Lower lobe of right lung (tissue), 2 donors: ENCODE measurements around the gene C20orf202. TPM values are rescaled to one million over a fixed set of nuclear protein-coding genes. Genes with fewer than 3 reads are reported as not detected.
A peak's percentile ranks its signal among the peaks of the same experiment; 100 is the strongest.

ENCODE experiments used
- ATAC-seq, 2 donors: fragments of 200-7000 bp; cut with Tn5 transposase; one replicate each; pipeline ENCODE4 v1.9.1; 2020 to 2022; ENCODE audit warnings: mild to moderate bottlenecking in 2 of 2, moderate library complexity in 2 of 2
- DNase-seq: peaks from one replicate; pipeline ENCODE4 v3.0.0-alpha.2; 2020
- H3K27ac ChIP-seq: fragments of 200-600 bp; one replicate; pipeline ENCODE4 v1.8.0; 2022
- H3K27me3 ChIP-seq: fragments of 200-600 bp; one replicate; pipeline ENCODE4 v1.8.0; 2022; ENCODE audit warnings: low read depth
- H3K36me3 ChIP-seq: fragments of 200-600 bp; one replicate; pipeline ENCODE4 v1.8.0; 2022; ENCODE audit warnings: mild to moderate bottlenecking
- H3K4me1 ChIP-seq: fragments of 200-600 bp; one replicate; pipeline ENCODE4 v1.8.0; 2022
- H3K4me3 ChIP-seq: fragments of 200-600 bp; one replicate; pipeline ENCODE4 v1.8.0; 2022; ENCODE audit warnings: mild to moderate bottlenecking
- H3K9me3 ChIP-seq: fragments of 200-600 bp; one replicate; pipeline ENCODE4 v1.8.0; 2022
- intact Hi-C: fragments of 100-400 bp; cut with DNase I; formaldehyde crosslinking; loops from one replicate; pipeline ENCODE4 v1.11.0; 2022
- total RNA-seq: library from RNA; stranded (reverse); fragmentation: NEBNext Ultra II Directional; extraction: Animal tissue kit (Norgen Biotek cat#: 25700); gene quantifications from one replicate; pipeline ENCODE4 v1.2.1, GENCODE V29; 2021
- TF ChIP-seq, protein P1 (sequence below): fragments of 200-600 bp; IDR thresholded peaks from one replicate; pipeline ENCODE4 v1.8.0; 2022; ENCODE audit warnings: antibody characterized with exemption, mild to moderate bottlenecking
- donor health status: DM: no; HTN: yes; CAD: no; lungs with severe emphysema.

The C20orf202 gene
- total RNA-seq, 1 donor from 2014 or later, result 2.1 TPM

DNA sequence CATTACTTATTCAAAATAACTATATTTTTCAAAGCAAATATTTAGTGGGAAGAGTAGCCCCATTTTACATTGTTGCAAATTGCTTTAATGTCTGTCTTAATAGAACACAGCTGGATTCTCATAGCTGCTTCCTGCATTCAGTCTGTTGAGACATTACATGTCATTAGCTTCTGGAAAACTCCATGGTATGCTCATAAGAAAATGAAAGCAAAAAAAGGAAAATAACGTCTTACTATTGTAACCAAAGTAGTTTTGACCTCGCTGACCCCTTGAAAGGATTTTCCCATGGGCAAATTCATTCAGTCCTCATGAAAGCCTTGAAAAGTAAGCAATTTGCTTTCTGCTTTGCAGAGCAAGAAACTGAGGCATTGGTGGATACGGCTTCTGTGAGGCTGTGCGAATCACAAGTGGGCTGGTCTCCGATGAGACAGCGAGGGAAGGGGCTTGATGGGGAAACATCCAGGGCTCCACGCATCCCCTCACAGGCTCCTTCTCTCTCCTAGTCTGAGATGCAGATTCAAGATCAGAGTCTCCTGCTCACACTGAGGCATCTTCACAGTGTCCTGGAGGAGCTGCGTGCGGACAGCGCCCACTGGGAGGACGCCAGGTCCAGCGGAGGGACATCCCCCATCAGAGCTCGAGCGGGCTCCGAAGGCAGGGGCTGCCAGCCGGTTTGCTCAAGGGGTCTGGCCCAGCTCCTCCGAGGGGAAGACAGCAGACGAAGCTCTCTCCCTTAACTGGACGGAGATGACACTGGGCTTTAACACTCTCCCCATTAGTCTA is 3.3 kb downstream of the C20orf202 start:
- peak overlapping the region; percentile 12 for H3K27ac ChIP-seq
- TF ChIP-seq, protein P1, sequence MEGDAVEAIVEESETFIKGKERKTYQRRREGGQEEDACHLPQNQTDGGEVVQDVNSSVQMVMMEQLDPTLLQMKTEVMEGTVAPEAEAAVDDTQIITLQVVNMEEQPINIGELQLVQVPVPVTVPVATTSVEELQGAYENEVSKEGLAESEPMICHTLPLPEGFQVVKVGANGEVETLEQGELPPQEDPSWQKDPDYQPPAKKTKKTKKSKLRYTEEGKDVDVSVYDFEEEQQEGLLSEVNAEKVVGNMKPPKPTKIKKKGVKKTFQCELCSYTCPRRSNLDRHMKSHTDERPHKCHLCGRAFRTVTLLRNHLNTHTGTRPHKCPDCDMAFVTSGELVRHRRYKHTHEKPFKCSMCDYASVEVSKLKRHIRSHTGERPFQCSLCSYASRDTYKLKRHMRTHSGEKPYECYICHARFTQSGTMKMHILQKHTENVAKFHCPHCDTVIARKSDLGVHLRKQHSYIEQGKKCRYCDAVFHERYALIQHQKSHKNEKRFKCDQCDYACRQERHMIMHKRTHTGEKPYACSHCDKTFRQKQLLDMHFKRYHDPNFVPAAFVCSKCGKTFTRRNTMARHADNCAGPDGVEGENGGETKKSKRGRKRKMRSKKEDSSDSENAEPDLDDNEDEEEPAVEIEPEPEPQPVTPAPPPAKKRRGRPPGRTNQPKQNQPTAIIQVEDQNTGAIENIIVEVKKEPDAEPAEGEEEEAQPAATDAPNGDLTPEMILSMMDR, result no peak
- H3K9me3 ChIP-seq, result no peaks in the 10 kb centered on the region
- DNase-seq (no peak), ATAC-seq (peak in 1 of 2 donors; percentile 51)
- H3K27me3 ChIP-seq, result no peaks in the 10 kb centered on the region
- peak overlapping the region; percentile 17 for H3K4me3 ChIP-seq
- H3K4me1 ChIP-seq, result peaks cover 21% of the 10 kb centered on the region
- intact Hi-C loops, result no loop called here
- no peaks in the 10 kb centered on the region for H3K36me3 ChIP-seq

GRCh38 chr20:1207293-1207878 is 4.1 kb downstream of the C20orf202 start:
- no peak for DNase-seq
- no peak overlapping the region for H3K4me3 ChIP-seq
- H3K9me3 ChIP-seq, result no peaks in the 10 kb centered on the region
- no peak overlapping the region for H3K27ac ChIP-seq
- TF ChIP-seq, protein P1, result no peak
- H3K27me3 ChIP-seq, result no peaks in the 10 kb centered on the region
- intact Hi-C loops, result no loop called here
- H3K36me3 ChIP-seq, result no peaks in the 10 kb centered on the region
- peaks cover 22% of the 10 kb centered on the region for H3K4me1 ChIP-seq
- no peak for ATAC-seq

DNA sequence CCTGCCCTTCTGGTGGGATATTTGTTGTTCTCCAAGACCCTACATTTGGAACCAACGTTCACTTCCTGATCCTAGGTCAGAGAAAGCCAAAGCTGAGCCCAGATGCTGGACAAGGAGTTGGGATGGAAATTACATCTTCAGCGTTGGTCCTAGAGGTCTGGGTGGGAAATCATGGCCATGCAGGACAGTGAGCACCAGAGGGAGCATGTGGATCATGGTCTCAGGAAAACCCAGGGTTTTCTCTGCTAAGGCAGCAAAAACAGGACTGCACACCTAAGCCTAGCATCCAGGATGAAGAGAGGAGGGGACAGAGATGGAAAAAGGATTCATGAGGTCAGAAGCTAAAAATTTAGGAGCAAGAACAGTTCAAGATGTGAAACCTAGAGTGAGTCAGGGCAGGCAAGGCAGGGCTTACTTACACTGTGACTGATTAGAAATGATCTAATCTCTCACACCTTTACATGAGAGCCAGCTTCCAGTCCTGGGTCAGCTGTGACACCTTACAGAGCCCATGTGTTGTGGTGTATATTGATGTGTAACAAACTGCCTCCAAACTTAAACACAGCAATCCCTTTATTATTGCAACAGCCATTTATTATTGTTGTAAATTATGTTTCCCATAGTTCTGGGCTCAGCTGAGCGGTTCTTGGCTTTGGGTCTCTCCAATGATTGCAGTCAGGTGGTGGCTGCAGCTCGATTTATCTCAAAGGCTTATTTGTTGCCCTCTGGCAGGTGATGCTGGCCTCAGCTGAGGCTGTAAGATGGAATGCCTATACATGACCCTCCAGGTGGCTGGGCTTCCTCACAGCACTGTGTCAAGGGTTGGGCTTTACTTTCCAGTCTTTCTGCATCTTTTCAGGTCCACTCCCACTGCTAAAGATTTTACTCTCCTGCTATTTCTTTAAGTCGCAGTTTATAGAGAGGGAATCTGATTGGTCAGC is 6.5 kb downstream of the C20orf202 start:
- TF ChIP-seq, protein P1, result no peak
- Histone ChIP-seq H3K9me3 (no peaks in the 10 kb centered on the region), H3K4me3 (no peak overlapping the region), H3K4me1 (peaks cover 10% of the 10 kb centered on the region), H3K36me3 (no peaks in the 10 kb centered on the region), H3K27ac (no peak overlapping the region), H3K27me3 (no peaks in the 10 kb centered on the region)
- ATAC-seq (no peak), DNase-seq (no peak)
- intact Hi-C loops, result no loop called here

GRCh38 chr20:1210501-1210900 is 7.2 kb downstream of the C20orf202 start:
- H3K4me1 ChIP-seq, result peaks cover 9% of the 10 kb centered on the region
- ATAC-seq, result no peak
- no peaks in the 10 kb centered on the region for H3K36me3 ChIP-seq
- TF ChIP-seq, protein P1, result no peak
- no peak for DNase-seq
- H3K27me3 ChIP-seq, result no peaks in the 10 kb centered on the region
- no peak overlapping the region for H3K4me3 ChIP-seq
- no peaks in the 10 kb centered on the region for H3K9me3 ChIP-seq
- H3K27ac ChIP-seq, result no peak overlapping the region
- intact Hi-C loops, result no loop called here

DNA sequence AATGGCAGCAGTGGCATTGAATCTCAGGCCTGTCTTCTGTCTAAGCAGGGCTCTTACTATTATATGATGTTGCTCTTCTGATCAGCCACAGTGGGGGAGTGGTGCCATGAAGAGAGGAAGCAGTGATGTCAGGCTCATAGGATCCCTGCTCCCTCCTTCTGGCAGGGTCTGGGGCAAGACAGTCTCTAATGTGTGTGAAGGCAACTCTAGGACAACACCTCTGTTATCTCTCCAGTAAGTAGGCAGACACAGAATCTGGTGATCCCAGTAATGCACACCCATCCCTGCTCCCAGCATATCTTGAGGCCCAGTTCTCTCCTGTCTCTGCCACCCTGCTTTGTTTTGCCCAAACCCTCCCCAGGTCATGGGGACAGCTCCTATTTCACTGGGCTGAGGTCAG is 8.8 kb downstream of the C20orf202 start:
- TF ChIP-seq, protein P1, result no peak
- H3K4me3 ChIP-seq, result no peak overlapping the region
- ATAC-seq (peak in 1 of 2 donors; percentile 61), DNase-seq (no peak)
- H3K4me1 ChIP-seq, result peaks cover 9% of the 10 kb centered on the region
- no peaks in the 10 kb centered on the region for H3K36me3 ChIP-seq
- H3K27me3 ChIP-seq, result no peaks in the 10 kb centered on the region
- H3K9me3 ChIP-seq, result no peaks in the 10 kb centered on the region
- H3K27ac ChIP-seq, result no peak overlapping the region
- intact Hi-C loops, result no loop called here
